HEK293 (cell line): ENCODE measurements around the gene SCYL3.

Experiments
- CTCF ChIP-seq: fragments of 450-650 bp; formaldehyde crosslinking; IDR thresholded peaks from 2 replicates; pipeline ENCODE4 v1.5.1; 2016; ENCODE audit warnings: missing biosample characterization, missing genetic modification characterization
- HOXA7 ChIP-seq: sonication (generic); formaldehyde crosslinking; IDR thresholded peaks from 2 replicates; pipeline ENCODE4 v1.8.1; 2022; ENCODE audit warnings: missing genetic modification reagents, borderline replicate concordance
- ZNF18 ChIP-seq: fragments of 450-650 bp; formaldehyde crosslinking; IDR thresholded peaks from 2 replicates; pipeline ENCODE4 v1.5.1; 2016; ENCODE audit warnings: missing biosample characterization, missing genetic modification characterization
- ZNF704 ChIP-seq: fragments of 450-650 bp; formaldehyde crosslinking; IDR thresholded peaks from 2 replicates; pipeline ENCODE4 v1.5.1; 2016; ENCODE audit warnings: missing biosample characterization, missing genetic modification characterization

- no peak for TF ChIP-seq ZNF704
- TF ChIP-seq CTCF (tag by site-specific recombination) = no peak
- TF ChIP-seq ZNF18 = no peak
- TF ChIP-seq HOXA7 (CRISPR knock-in tag) = no peak
These were observed 6.8 kb downstream of the SCYL3 start for GRCh38 chr1:169886931-169887330.
